A549 (cell line): ENCODE measurements around the gene KCNK2. TPM values are rescaled to one million over a fixed set of nuclear protein-coding genes. Genes with fewer than 3 reads are reported as not detected.

Experiments
- ATAC-seq, 2 experiments: fragments of 200-7000 bp in 1 of 2; fragments of >200 bp in 1 of 2; cut with Nextera tagmentation in 1 of 2; cut with Tn5 transposase in 1 of 2; 3 replicates each; pipeline versions ENCODE4 v1.8.0 to v1.9.1; 2018 to 2020; ENCODE audit warnings: mild to moderate bottlenecking in 1 of 2, moderate library complexity in 1 of 2
- CTCF ChIA-PET: fragments of 300-600 bp; sonication (Branson Sonifier 250); formaldehyde crosslinking; extraction: SDS; loops from one replicate; lab custom pipeline; 2021; ENCODE audit warnings: antibody characterized with exemption, inconsistent platforms; lab: Yijun Ruan, JAX
- POLR2A ChIA-PET: fragments of 350-600 bp; formaldehyde crosslinking; extraction: SDS; loops from one replicate; lab custom pipeline; 2021; ENCODE audit warnings: antibody characterized with exemption, inconsistent platforms; lab: Yijun Ruan, JAX
- DNase-seq, 2 experiments: peaks; one replicate each; pipeline versions ENCODE4 v3.0.0 to v3.0.0-alpha.2; 2011 to 2016; ENCODE audit warnings: low read depth in 1 of 2, low spot score in 1 of 2
- FAIRE-seq: peaks from 2 replicates; lab custom pipeline; 2011; peaks lifted over from hg19 to GRCh38; lab: Jason Lieb, UNC
- H3K27ac ChIP-seq, 2 experiments: fragments of >200 bp; sonication (Bioruptor Twin); formaldehyde crosslinking; 3 replicates each; pipeline ENCODE4 v1.5.1; 2016 to 2017
- H3K4me1 ChIP-seq: fragments of >200 bp; sonication (Bioruptor Twin); formaldehyde crosslinking; 3 replicates; pipeline ENCODE4 v1.6.1; 2016
- H3K4me2 ChIP-seq: fragments of >200 bp; sonication (Bioruptor Twin); formaldehyde crosslinking; 3 replicates; pipeline ENCODE4 v1.6.1; 2016
- H3K4me3 ChIP-seq: fragments of >200 bp; sonication (Bioruptor Twin); formaldehyde crosslinking; 3 replicates; pipeline ENCODE4 v1.5.1; 2016
- H3K9me3 ChIP-seq: fragments of >200 bp; sonication (Bioruptor Twin); formaldehyde crosslinking; 3 replicates; pipeline ENCODE4 v1.6.1; 2016
- CBX2 ChIP-seq: fragments of 200-600 bp; sonication (generic); IDR thresholded peaks from 2 replicates; pipeline ENCODE4 v1.6.1; 2016; ENCODE audit warnings: low read depth, mild to moderate bottlenecking, borderline replicate concordance
- CEBPB ChIP-seq, 2 experiments: fragments of >200 bp in 1 of 2; sonication (Bioruptor Twin) in 1 of 2; formaldehyde crosslinking in 1 of 2; IDR thresholded peaks; 2 replicates each; pipeline ENCODE4 v1.6.1; 2012 to 2016
- CHD2 ChIP-seq: fragments of 150-350 bp; IDR thresholded peaks from 2 replicates; pipeline ENCODE4 v1.6.1; 2014; ENCODE audit warnings: low read length; ENCODE audit not compliant: partially characterized antibody
- ESRRA ChIP-seq: fragments of 150-350 bp; IDR thresholded peaks from 2 replicates; pipeline ENCODE4 v1.6.1; 2014; ENCODE audit warnings: mild to moderate bottlenecking, low read length, borderline replicate concordance
- HDAC2 ChIP-seq: fragments of 200-600 bp; sonication (generic); IDR thresholded peaks from 2 replicates; pipeline ENCODE4 v1.6.1; 2016
- HMGXB4 ChIP-seq: fragments of 250-450 bp; sonication (Bioruptor Pico); IDR thresholded peaks from 2 replicates; pipeline ENCODE4 v1.5.0; 2021; ENCODE audit warnings: mild to moderate bottlenecking, moderate library complexity, borderline replicate concordance
- HOXA7 ChIP-seq: fragments of 250-450 bp; sonication (Bioruptor Pico); IDR thresholded peaks from 2 replicates; pipeline ENCODE4 v1.5.0; 2020; ENCODE audit warnings: mild to moderate bottlenecking, moderate library complexity
- HOXB5 ChIP-seq: fragments of 250-450 bp; sonication (Bioruptor Pico); IDR thresholded peaks from 2 replicates; pipeline ENCODE4 v1.5.0; 2020; ENCODE audit warnings: mild to moderate bottlenecking, moderate library complexity
- MAFK ChIP-seq: fragments of 450-650 bp; IDR thresholded peaks from 2 replicates; pipeline ENCODE4 v1.6.1; 2014; ENCODE audit not compliant: partially characterized antibody
- MAZ ChIP-seq: fragments of 150-350 bp; IDR thresholded peaks from 2 replicates; pipeline ENCODE4 v1.6.1; 2014; ENCODE audit warnings: antibody characterized with exemption, low read depth, low read length, borderline replicate concordance
- NFE2L2 ChIP-seq: fragments of 150-350 bp; conservative IDR thresholded peaks from 2 replicates; pipeline ENCODE4 v1.6.1; 2014; ENCODE audit warnings: low read length
- NPAS2 ChIP-seq: fragments of 250-450 bp; sonication (Bioruptor Pico); IDR thresholded peaks from 2 replicates; pipeline ENCODE4 v1.8.0; 2022; ENCODE audit warnings: mild to moderate bottlenecking, moderate library complexity, borderline replicate concordance
- PHF8 ChIP-seq: fragments of 200-600 bp; sonication (generic); IDR thresholded peaks from 2 replicates; pipeline ENCODE4 v1.6.1; 2016; ENCODE audit warnings: low read depth, mild to moderate bottlenecking, antibody characterized with exemption, moderate library complexity, borderline replicate concordance
- POLR2AphosphoS2 ChIP-seq: conservative IDR thresholded peaks from 2 replicates; pipeline ENCODE4 v1.6.1; 2012; ENCODE audit warnings: low read length, improper control_type of control experiment, inconsistent platforms
- RARB ChIP-seq: fragments of 250-450 bp; sonication (Bioruptor Pico); IDR thresholded peaks from 2 replicates; pipeline ENCODE4 v1.8.0; 2021; ENCODE audit warnings: mild to moderate bottlenecking, moderate library complexity
- RCOR1 ChIP-seq: fragments of 150-350 bp; IDR thresholded peaks from 2 replicates; pipeline ENCODE4 v1.6.1; 2014; ENCODE audit warnings: antibody characterized with exemption, low read length, low read depth
- SREBF2 ChIP-seq: fragments of 450-650 bp; IDR thresholded peaks from 2 replicates; pipeline ENCODE4 v1.6.1; 2014; ENCODE audit warnings: mild to moderate bottlenecking, moderate library complexity
- TFCP2L1 ChIP-seq: fragments of 250-450 bp; sonication (Bioruptor Pico); IDR thresholded peaks from 2 replicates; pipeline ENCODE4 v1.5.0; 2021; ENCODE audit warnings: mild to moderate bottlenecking
- WGBS: methylation state at CpG from one replicate; pipeline ENCODE4 v1.1.6; 2017; ENCODE audit errors: missing lambda C conversion rate; 5-methylcytosine and 5-hydroxymethylcytosine counted together
- polyA plus RNA-seq, 4 experiments: library from polyadenylated mRNA; depleted of rRNA in 3 of 4; stranded (reverse); fragments of >200 nt; fragmentation: RNase III in 1 of 4; extraction: RNeasy Plus Mini Kit Qiagen cat#74134 plus additional on column Dnase treatment in 1 of 4; gene quantifications; 2 replicates in 3 of 4; 3 replicates in 1 of 4; pipeline ENCODE4 v1.2.3, GENCODE V29; 2011 to 2017
- TF ChIP-seq, protein P1 (sequence below): IDR thresholded peaks from 2 replicates; pipeline ENCODE4 v1.6.1; 2012; ENCODE audit warnings: low read depth, borderline replicate concordance
- TF ChIP-seq, protein P2 (sequence below): fragments of 200-600 bp; sonication (generic); IDR thresholded peaks from 2 replicates; pipeline ENCODE4 v1.6.1; 2016; ENCODE audit warnings: antibody characterized with exemption, mild to moderate bottlenecking, moderate library complexity
- TF ChIP-seq, protein P3 (sequence below): fragments of 150-350 bp; IDR thresholded peaks from 2 replicates; pipeline ENCODE4 v1.6.1; 2014; ENCODE audit warnings: low read depth, mild to moderate bottlenecking, low read length

KCNK2 gene
- polyA plus RNA-seq, 2 of the 4 experiments (the other 2 are of a cell fraction): 0.04 TPM; not detected in 1

GRCh38 chr1:215119719-215120365 is 37.3 kb downstream of the KCNK2 start:
- 33% methylated on average over 3 of the region's 3 CpGs for WGBS
- Histone ChIP-seq H3K9me3 (no peaks in the 10 kb centered on the region), H3K4me3 (no peak overlapping the region), H3K4me1 (peaks cover under 1% of the 10 kb centered on the region; the same call in 2 of the 3 replicates), H3K4me2 (no peak overlapping the region), H3K27ac (no peak overlapping the region)
- no peak for TF ChIP-seq NPAS2 (CRISPR knock-in tag)
- TF ChIP-seq ESRRA: no peak
- TF ChIP-seq HMGXB4: no peak
- TF ChIP-seq HDAC2: no peak
- TF ChIP-seq, protein P1, sequence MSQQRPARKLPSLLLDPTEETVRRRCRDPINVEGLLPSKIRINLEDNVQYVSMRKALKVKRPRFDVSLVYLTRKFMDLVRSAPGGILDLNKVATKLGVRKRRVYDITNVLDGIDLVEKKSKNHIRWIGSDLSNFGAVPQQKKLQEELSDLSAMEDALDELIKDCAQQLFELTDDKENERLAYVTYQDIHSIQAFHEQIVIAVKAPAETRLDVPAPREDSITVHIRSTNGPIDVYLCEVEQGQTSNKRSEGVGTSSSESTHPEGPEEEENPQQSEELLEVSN: no peak
- no peak for TF ChIP-seq CBX2
- no peak for TF ChIP-seq HOXB5
- TF ChIP-seq NFE2L2: no peak
- no peak for TF ChIP-seq RARB (CRISPR knock-in tag)
- TF ChIP-seq HOXA7 (CRISPR knock-in tag): no peak
- TF ChIP-seq, protein P2, sequence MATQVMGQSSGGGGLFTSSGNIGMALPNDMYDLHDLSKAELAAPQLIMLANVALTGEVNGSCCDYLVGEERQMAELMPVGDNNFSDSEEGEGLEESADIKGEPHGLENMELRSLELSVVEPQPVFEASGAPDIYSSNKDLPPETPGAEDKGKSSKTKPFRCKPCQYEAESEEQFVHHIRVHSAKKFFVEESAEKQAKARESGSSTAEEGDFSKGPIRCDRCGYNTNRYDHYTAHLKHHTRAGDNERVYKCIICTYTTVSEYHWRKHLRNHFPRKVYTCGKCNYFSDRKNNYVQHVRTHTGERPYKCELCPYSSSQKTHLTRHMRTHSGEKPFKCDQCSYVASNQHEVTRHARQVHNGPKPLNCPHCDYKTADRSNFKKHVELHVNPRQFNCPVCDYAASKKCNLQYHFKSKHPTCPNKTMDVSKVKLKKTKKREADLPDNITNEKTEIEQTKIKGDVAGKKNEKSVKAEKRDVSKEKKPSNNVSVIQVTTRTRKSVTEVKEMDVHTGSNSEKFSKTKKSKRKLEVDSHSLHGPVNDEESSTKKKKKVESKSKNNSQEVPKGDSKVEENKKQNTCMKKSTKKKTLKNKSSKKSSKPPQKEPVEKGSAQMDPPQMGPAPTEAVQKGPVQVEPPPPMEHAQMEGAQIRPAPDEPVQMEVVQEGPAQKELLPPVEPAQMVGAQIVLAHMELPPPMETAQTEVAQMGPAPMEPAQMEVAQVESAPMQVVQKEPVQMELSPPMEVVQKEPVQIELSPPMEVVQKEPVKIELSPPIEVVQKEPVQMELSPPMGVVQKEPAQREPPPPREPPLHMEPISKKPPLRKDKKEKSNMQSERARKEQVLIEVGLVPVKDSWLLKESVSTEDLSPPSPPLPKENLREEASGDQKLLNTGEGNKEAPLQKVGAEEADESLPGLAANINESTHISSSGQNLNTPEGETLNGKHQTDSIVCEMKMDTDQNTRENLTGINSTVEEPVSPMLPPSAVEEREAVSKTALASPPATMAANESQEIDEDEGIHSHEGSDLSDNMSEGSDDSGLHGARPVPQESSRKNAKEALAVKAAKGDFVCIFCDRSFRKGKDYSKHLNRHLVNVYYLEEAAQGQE: no peak
- no peak for TF ChIP-seq CHD2
- TF ChIP-seq, protein P3, sequence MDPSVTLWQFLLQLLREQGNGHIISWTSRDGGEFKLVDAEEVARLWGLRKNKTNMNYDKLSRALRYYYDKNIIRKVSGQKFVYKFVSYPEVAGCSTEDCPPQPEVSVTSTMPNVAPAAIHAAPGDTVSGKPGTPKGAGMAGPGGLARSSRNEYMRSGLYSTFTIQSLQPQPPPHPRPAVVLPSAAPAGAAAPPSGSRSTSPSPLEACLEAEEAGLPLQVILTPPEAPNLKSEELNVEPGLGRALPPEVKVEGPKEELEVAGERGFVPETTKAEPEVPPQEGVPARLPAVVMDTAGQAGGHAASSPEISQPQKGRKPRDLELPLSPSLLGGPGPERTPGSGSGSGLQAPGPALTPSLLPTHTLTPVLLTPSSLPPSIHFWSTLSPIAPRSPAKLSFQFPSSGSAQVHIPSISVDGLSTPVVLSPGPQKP: no peak
- TF ChIP-seq CEBPB (IDR thresholded peaks at IDR 0.05): no peak
- no peak for TF ChIP-seq RCOR1
- no peak for TF ChIP-seq PHF8
- TF ChIP-seq POLR2AphosphoS2: no peak
- no peak for TF ChIP-seq SREBF2
- TF ChIP-seq TFCP2L1 (CRISPR knock-in tag): no peak
- no peak for ATAC-seq
- FAIRE-seq: no peak
- ChIA-PET POLR2A (no interaction called here), CTCF (interaction anchor here (0.5 kb wide), 1 partner anchor 195 kb away, joined by 3 read pairs; no protein-coding TSS in a partner anchor)
- no peak for DNase-seq

GRCh38 chr1:215128504-215128903 is 46.0 kb downstream of the KCNK2 start:
- Histone ChIP-seq H3K9me3 (no peaks in the 10 kb centered on the region), H3K27ac (0 out of 6 replicates have a peak overlapping the region, but pooled peaks of 1 of the 2 experiments have one; percentile 29), H3K4me2 (no peak overlapping the region), H3K4me1 (no peaks in the 10 kb centered on the region), H3K4me3 (no peak overlapping the region)
- CTCF ChIA-PET: no interaction called here
- no peak for ATAC-seq
- TF ChIP-seq MAZ (no peak), MAFK (peak; percentile 66), NFE2L2 (peak; percentile 68; the same call in 1 of the 2 replicates)
- TF ChIP-seq, all 56 proteins: peak for 2
- DNase-seq: no peak
- POLR2A ChIA-PET: no interaction called here
- FAIRE-seq: no peak
